GM12878 (cell line): ENCODE data around the gene NEK7. TPM values are rescaled to one million over a fixed set of nuclear protein-coding genes. Genes with fewer than 3 reads are reported as not detected.

Source experiments
- HCFC1 ChIP-seq: fragments of 150-350 bp; IDR thresholded peaks from 2 replicates; pipeline ENCODE4 v1.6.1; 2014; ENCODE audit warnings: low read length
- JUNB ChIP-seq: IDR thresholded peaks from 2 replicates; pipeline ENCODE4 v1.6.1; 2016; ENCODE audit warnings: antibody characterized with exemption, mild to moderate bottlenecking
- JUND ChIP-seq: IDR thresholded peaks from 2 replicates; pipeline ENCODE4 v1.6.1; 2012; ENCODE audit warnings: low read depth, mild to moderate bottlenecking, low read length, improper control_type of control experiment, moderate library complexity
- NFYB ChIP-seq: IDR thresholded peaks from 2 replicates; pipeline ENCODE4 v1.6.1; 2011; ENCODE audit warnings: low read depth, mild to moderate bottlenecking, low read length, improper control_type of control experiment, moderate library complexity; ENCODE audit not compliant: insufficient read depth
- SP1 ChIP-seq: IDR thresholded peaks from one replicate; pipeline ENCODE4 v1.6.1; 2011; ENCODE audit warnings: low read depth, low read length
- TBL1XR1 ChIP-seq: IDR thresholded peaks from 2 replicates; pipeline ENCODE4 v1.6.1; 2012; ENCODE audit warnings: low read depth, low read length, improper control_type of control experiment
- polyA plus RNA-seq, 11 experiments: library from polyadenylated mRNA; depleted of rRNA in 4 of 11; unstranded in 6 of 11; stranded (reverse) in 5 of 11; fragments of >200 nt; fragmentation: Nextera tagmentation in 4 of 11; fragmentation: Illumina TruSeq in 1 of 11; extraction: Ambion mirVana in 4 of 11; extraction: Trizol in 1 of 11; gene quantifications; 1 replicate in 1 of 11; 2 replicates in 10 of 11; pipeline versions ENCODE4 v1.2.1 to v1.2.3, GENCODE V29; 2011 to 2016; ENCODE audit warnings: inconsistent platforms in 2 of 11, missing spikeins in 2 of 11, low read depth in 1 of 11
- total RNA-seq, 4 experiments: library from RNA; depleted of rRNA in 3 of 4; stranded (reverse); fragments of >200 nt in 3 of 4; fragmentation: Illumina TruSeq in 1 of 4; extraction: Trizol in 1 of 4; gene quantifications; 2 replicates each; pipeline versions ENCODE4 v1.2.1 to v1.2.3, GENCODE V29; 2013 to 2021
- TF ChIP-seq, protein P1 (sequence below): fragments of 450-650 bp; formaldehyde crosslinking; IDR thresholded peaks from 2 replicates; pipeline ENCODE4 v1.4.0; 2022; ENCODE audit warnings: mild to moderate bottlenecking, moderate library complexity
- TF ChIP-seq, protein P2 (sequence below): fragments of 450-650 bp; IDR thresholded peaks from 2 replicates; pipeline ENCODE4 v1.6.1; 2016; ENCODE audit warnings: mild to moderate bottlenecking, moderate library complexity, borderline replicate concordance
- TF ChIP-seq, protein P3 (sequence below): IDR thresholded peaks from 2 replicates; pipeline ENCODE4 v1.6.1; 2011; ENCODE audit warnings: low read depth, mild to moderate bottlenecking, low read length, moderate library complexity, borderline replicate concordance; ENCODE audit errors: extremely low read depth

NEK7 gene
- total and polyA plus RNA-seq, 10 of the 15 experiments (the other 5 are each of a cell fraction or from before 2014, with no cell fraction given) = 9.4 to 77.7 (median 24.0) TPM

DNA sequence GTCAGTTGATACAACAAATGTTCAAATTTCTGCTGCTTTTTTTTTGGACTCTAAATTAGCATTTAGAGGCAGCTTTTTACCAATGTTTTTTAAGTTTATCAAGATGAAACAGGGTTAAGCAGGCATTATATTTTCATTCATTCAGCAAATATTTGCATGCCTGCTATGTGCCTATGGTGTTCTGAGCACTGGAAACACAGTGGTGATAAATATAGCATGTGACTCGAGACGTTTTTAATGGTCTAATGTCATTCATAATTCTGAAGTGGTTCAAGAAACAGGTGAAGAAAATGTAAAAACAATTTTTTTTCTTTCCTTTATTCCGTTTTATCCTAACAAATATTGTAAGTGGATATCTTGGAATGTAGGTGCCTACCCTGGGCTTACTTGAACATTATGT is 26.8 kb downstream of the NEK7 start (continued):
- TF ChIP-seq, protein P1, sequence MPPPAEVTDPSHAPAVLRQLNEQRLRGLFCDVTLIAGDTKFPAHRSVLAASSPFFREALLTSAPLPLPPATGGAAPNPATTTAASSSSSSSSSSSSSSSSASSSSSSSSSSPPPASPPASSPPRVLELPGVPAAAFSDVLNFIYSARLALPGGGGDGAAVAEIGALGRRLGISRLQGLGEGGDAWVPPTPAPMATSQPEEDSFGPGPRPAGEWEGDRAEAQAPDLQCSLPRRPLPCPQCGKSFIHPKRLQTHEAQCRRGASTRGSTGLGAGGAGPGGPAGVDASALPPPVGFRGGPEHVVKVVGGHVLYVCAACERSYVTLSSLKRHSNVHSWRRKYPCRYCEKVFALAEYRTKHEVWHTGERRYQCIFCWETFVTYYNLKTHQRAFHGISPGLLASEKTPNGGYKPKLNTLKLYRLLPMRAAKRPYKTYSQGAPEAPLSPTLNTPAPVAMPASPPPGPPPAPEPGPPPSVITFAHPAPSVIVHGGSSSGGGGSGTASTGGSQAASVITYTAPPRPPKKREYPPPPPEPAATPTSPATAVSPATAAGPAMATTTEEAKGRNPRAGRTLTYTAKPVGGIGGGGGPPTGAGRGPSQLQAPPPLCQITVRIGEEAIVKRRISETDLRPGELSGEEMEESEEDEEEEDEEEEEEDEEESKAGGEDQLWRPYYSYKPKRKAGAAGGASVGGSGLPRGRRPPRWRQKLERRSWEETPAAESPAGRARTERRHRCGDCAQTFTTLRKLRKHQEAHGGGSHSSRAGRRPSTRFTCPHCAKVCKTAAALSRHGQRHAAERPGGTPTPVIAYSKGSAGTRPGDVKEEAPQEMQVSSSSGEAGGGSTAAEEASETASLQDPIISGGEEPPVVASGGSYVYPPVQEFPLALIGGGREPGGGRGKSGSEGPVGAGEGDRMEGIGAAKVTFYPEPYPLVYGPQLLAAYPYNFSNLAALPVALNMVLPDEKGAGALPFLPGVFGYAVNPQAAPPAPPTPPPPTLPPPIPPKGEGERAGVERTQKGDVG (CRISPR knock-in tag) = no peak
- TF ChIP-seq NFYB (no peak), TBL1XR1 (no peak), HCFC1 (no peak), SP1 (no peak), JUND (no peak), JUNB (no peak)
- TF ChIP-seq, protein P2, sequence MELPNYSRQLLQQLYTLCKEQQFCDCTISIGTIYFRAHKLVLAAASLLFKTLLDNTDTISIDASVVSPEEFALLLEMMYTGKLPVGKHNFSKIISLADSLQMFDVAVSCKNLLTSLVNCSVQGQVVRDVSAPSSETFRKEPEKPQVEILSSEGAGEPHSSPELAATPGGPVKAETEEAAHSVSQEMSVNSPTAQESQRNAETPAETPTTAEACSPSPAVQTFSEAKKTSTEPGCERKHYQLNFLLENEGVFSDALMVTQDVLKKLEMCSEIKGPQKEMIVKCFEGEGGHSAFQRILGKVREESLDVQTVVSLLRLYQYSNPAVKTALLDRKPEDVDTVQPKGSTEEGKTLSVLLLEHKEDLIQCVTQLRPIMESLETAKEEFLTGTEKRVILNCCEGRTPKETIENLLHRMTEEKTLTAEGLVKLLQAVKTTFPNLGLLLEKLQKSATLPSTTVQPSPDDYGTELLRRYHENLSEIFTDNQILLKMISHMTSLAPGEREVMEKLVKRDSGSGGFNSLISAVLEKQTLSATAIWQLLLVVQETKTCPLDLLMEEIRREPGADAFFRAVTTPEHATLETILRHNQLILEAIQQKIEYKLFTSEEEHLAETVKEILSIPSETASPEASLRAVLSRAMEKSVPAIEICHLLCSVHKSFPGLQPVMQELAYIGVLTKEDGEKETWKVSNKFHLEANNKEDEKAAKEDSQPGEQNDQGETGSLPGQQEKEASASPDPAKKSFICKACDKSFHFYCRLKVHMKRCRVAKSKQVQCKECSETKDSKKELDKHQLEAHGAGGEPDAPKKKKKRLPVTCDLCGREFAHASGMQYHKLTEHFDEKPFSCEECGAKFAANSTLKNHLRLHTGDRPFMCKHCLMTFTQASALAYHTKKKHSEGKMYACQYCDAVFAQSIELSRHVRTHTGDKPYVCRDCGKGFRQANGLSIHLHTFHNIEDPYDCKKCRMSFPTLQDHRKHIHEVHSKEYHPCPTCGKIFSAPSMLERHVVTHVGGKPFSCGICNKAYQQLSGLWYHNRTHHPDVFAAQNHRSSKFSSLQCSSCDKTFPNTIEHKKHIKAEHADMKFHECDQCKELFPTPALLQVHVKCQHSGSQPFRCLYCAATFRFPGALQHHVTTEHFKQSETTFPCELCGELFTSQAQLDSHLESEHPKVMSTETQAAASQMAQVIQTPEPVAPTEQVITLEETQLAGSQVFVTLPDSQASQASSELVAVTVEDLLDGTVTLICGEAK = no peak
- TF ChIP-seq, protein P3, sequence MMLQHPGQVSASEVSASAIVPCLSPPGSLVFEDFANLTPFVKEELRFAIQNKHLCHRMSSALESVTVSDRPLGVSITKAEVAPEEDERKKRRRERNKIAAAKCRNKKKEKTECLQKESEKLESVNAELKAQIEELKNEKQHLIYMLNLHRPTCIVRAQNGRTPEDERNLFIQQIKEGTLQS = no peak
